H1 (cell line): ENCODE measurements around the gene C5orf58. TPM values are rescaled to one million over a fixed set of nuclear protein-coding genes. Genes with fewer than 3 reads are reported as not detected.

Experiments
- EGR1 ChIP-seq: IDR thresholded peaks from 2 replicates; pipeline ENCODE4 v1.6.1; 2011; ENCODE audit warnings: low read depth, low read length, borderline replicate concordance
- FOSL1 ChIP-seq: IDR thresholded peaks from 2 replicates; pipeline ENCODE4 v1.6.1; 2011; ENCODE audit warnings: mild to moderate bottlenecking, low read depth, low read length, moderate library complexity; ENCODE audit not compliant: insufficient read depth
- HDAC6 ChIP-seq: IDR thresholded peaks from one replicate; pipeline ENCODE4 v1.7.1; 2012; ENCODE audit warnings: low read depth, mild to moderate bottlenecking, inconsistent platforms, low read length, moderate library complexity
- JUN ChIP-seq: IDR thresholded peaks from 2 replicates; pipeline ENCODE4 v1.6.1; 2011; ENCODE audit warnings: low read depth, mild to moderate bottlenecking, improper control_type of control experiment, low read length
- MAFK ChIP-seq: IDR thresholded peaks from 2 replicates; pipeline ENCODE4 v1.6.1; 2012; ENCODE audit warnings: low read depth, mild to moderate bottlenecking, improper control_type of control experiment, low read length
- SRF ChIP-seq: IDR thresholded peaks from 2 replicates; pipeline ENCODE4 v1.6.1; 2011; ENCODE audit warnings: mild to moderate bottlenecking, low read depth, low read length, moderate library complexity
- TAF7 ChIP-seq: optimal IDR thresholded peaks from 2 replicates; pipeline ENCODE3; 2011; ENCODE audit warnings: low read depth, mild to moderate bottlenecking, inconsistent platforms, low read length, moderate library complexity, borderline replicate concordance
- polyA plus RNA-seq, 7 experiments: library from polyadenylated mRNA; depleted of rRNA in 3 of 7; stranded (reverse) in 5 of 7; unstranded in 2 of 7; fragments of >200 nt in 5 of 7; fragments of 200-250 nt in 2 of 7; gene quantifications; 1 replicate in 5 of 7; 2 replicates in 1 of 7; 4 replicates in 1 of 7; pipeline versions ENCODE4 v1.2.1 to v1.2.3, GENCODE V29; 2011 to 2013; ENCODE audit warnings: missing spikeins in 2 of 7, mixed read lengths in 2 of 7
- total RNA-seq: library from RNA; stranded (reverse); fragmentation: NEBNext Ultra II Directional; extraction: Animal tissue kit (Norgen Biotek cat#: 25700); gene quantifications from 2 replicates; pipeline ENCODE4 v1.2.1, GENCODE V29; 2021

The C5orf58 gene
- total and polyA plus RNA-seq, 2 of the 8 experiments (the other 6 are each of a cell fraction or from before 2014, with no cell fraction given), result 0.24 to 1.6 TPM

DNA sequence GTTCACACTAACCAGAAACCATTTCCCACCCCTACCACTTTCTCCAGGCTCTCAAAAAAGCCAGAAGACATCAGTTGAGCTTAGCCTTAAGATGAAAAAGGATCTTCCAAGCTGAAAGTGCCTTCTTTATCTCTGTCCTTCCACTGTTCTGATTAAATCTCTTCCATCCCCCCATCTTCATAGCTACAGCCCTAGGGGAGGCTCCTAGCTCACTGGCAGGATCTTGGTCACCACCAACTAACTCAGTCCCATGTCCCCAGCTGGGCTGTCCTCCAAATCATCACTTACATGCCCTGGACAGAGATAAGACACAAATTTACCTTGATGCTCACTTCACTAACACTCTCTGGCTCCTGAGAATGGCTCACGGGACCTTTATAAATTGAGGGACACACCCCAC lies 50.5 kb downstream of the C5orf58 start (continued):
- TF ChIP-seq JUN, result no peak
- TF ChIP-seq MAFK, result no peak
- no peak for TF ChIP-seq SRF
- TF ChIP-seq EGR1, result no peak
- TF ChIP-seq FOSL1, result no peak
- TF ChIP-seq HDAC6, result no peak
- no peak for TF ChIP-seq TAF7
